GM18873 (cell line): Measurements from ENCODE around the gene OIT3.

Experiments used
- ATAC-seq: cut with Tn5 transposase; IDR thresholded peaks from one replicate; pipeline ENCODE4 v1.9.1; 2021; ENCODE audit warnings: mild to moderate bottlenecking, moderate library complexity, moderate number of reproducible peaks; ENCODE audit not compliant: unreplicated experiment, low FRiP score

Gene OIT3

GRCh38 chr10:72946963-72947362 lies 53.4 kb downstream of the OIT3 start:
- ATAC-seq: no peak

GRCh38 chr10:72948762-72949161 lies 55.2 kb downstream of the OIT3 start:
- no peak for ATAC-seq

- no peak for ATAC-seq
Measured at GRCh38 chr10:72951760-72952159, 58.2 kb downstream of the OIT3 start.

GRCh38 chr10:72952189-72952588 lies 58.6 kb downstream of the OIT3 start:
- no peak for ATAC-seq

- no peak for ATAC-seq
Measured at GRCh38 chr10:72952642-72953158, 59.2 kb downstream of the OIT3 start.

- no peak for ATAC-seq
Measured at GRCh38 chr10:72953687-72954086, 60.1 kb downstream of the OIT3 start.

- no peak for ATAC-seq
Measured at GRCh38 chr10:72954230-72954595, 60.7 kb downstream of the OIT3 start.

GRCh38 chr10:72954596-72955554 lies 61.3 kb downstream of the OIT3 start, which contains the start of gene PLA2G12B:
Gene PLA2G12B (minus strand): TSS chr10:72954806. CDS start chr10:72954685, 121 bp downstream.
- ATAC-seq: no peak

- no peak for ATAC-seq
Measured at GRCh38 chr10:72956001-72956400, 62.5 kb downstream of the OIT3 start.

- no peak for ATAC-seq
Measured at GRCh38 chr10:72976886-72977285, 83.3 kb downstream of the OIT3 start.

GRCh38 chr10:72979709-72980108 lies 86.2 kb downstream of the OIT3 start:
- no peak for ATAC-seq

GRCh38 chr10:72980348-72980747 lies 86.8 kb downstream of the OIT3 start:
- ATAC-seq: no peak

GRCh38 chr10:72981028-72981881 lies 87.7 kb downstream of the OIT3 start:
- ATAC-seq: no peak

- ATAC-seq: no peak
Measured at GRCh38 chr10:72981882-72982529, 88.5 kb downstream of the OIT3 start.
